Measurements from ENCODE around the gene DENND4B. TPM values are rescaled to one million over a fixed set of nuclear protein-coding genes. Genes with fewer than 3 reads are reported as not detected.
A peak's percentile ranks its signal among the peaks of the same experiment; 100 is the strongest.
"Not testable (repeated sequence)": the region's sequence is repeated elsewhere in the genome, so short reads cannot be mapped to it uniquely, and the experiment has no call there.

DENND4B gene
- total RNA-seq, 5 donors from 2014 or later (not counting 1 experiment from before 2014, with no cell fraction given), result 161 to 220 (median 196) TPM

DNA sequence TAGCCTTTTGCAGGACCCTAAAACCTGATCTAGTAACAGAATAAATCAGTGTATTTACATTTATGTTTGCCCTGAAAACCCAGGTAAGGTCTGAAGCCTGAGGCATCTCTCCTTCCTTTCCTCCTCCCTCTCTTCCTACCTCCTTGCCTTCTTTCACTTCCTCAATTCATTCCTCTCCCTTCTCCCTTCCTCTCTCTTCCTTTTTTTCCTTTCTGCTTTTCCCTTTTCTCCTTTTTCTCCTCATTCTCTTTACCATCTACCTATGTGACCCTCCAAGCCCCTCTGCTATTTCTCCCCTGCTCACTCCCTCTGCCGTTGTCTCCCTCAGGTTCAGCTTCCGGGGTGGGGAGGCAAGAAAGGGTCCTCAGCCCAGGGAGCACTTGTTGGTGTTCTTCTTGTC lies 35.2 kb upstream of the DENND4B start:
- no CpG with 5 or more reads among the region's 2 CpGs for WGBS (ENCODE audit: insufficient coverage)
- CTCF ChIA-PET; H3K27ac ChIP-seq (ENCODE audit: low read length); H3K9me3 ChIP-seq; H3K4me3 Mint-ChIP-seq; ATAC-seq (replicated peaks in 1 of 4); H3K27ac Mint-ChIP-seq; H3K36me3 ChIP-seq (ENCODE audit: control insufficient read depth in 2 of 2, extremely low read depth in 1 of 2, insufficient read depth in 1 of 2, low read length in 1 of 2); H3K36me3 Mint-ChIP-seq; H3K27me3 ChIP-seq (replicated peaks in 1 of 2; ENCODE audit: control insufficient read depth in 2 of 2, extremely low read depth in 1 of 2, insufficient read depth in 2 of 2, low read length in 1 of 2); H3K9me3 Mint-ChIP-seq; H3K4me3 ChIP-seq (ENCODE audit: control insufficient read depth in 1 of 2, extremely low read depth in 1 of 2, low read length in 1 of 2); DNase-seq: not testable (repeated sequence)
- Mint-ChIP-seq H3K27me3 (peaks cover 9 to 13% of the 10 kb centered on the region in 2 donors), H3K4me1 (peaks cover 26 to 33% (median 29%) of the 10 kb centered on the region in 3 donors)
- peaks cover 7 to 18% of the 10 kb centered on the region in 2 experiments for H3K4me1 ChIP-seq (ENCODE audit: control insufficient read depth in 1 of 2, extremely low read depth in 1 of 2, insufficient read depth in 2 of 2, low read length in 2 of 2)
- POLR2A ChIA-PET, result interaction anchor here in 1 of 2 donors (0.6 kb wide), 1 partner anchor 89 kb away, joined by 7 read pairs; no protein-coding TSS in a partner anchor

DNA sequence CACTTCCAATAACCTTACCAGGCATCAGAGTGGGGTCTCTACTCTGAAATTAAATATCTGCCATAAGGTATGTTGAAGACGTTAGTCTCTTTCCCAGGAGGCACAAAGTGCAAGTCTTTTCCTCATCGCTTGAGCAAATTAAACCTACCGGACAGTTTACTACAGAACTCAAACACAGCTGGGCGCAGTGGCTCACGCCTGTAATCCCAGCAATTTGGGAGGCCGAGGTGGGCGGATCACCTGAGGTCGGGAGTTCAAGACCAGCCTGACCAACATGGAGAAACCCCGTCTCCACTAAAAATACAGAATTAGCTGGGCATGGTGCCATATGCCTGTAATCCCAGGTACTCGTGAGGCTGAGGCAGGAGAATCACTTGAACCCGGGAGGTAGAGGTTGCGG lies 32.6 kb upstream of the DENND4B start:
- Histone ChIP-seq H3K36me3 (ENCODE audit: control insufficient read depth in 2 of 2, extremely low read depth in 1 of 2, insufficient read depth in 1 of 2, low read length in 1 of 2) (peaks cover under 1 to 18% of the 10 kb centered on the region in 2 donors), H3K4me1 (ENCODE audit: control insufficient read depth in 1 of 2, extremely low read depth in 1 of 2, insufficient read depth in 2 of 2, low read length in 2 of 2) (peaks cover 15 to 28% of the 10 kb centered on the region in 2 experiments)
- H3K4me3 Mint-ChIP-seq, result peak overlapping the region; percentile 92 to 97 (median 97)
- H3K36me3 Mint-ChIP-seq, result peaks cover 12% of the 10 kb centered on the region
- H3K4me3 ChIP-seq (ENCODE audit: control insufficient read depth in 1 of 2, extremely low read depth in 1 of 2, low read length in 1 of 2); H3K27ac ChIP-seq (ENCODE audit: low read length); H3K9me3 ChIP-seq; H3K9me3 Mint-ChIP-seq; H3K27me3 ChIP-seq (replicated peaks in 1 of 2; ENCODE audit: control insufficient read depth in 2 of 2, extremely low read depth in 1 of 2, insufficient read depth in 2 of 2, low read length in 1 of 2); DNase-seq; ATAC-seq (replicated peaks in 1 of 4); H3K27me3 Mint-ChIP-seq: not testable (repeated sequence)
- WGBS (ENCODE audit: insufficient coverage), result 100% methylated on average over 6 of the region's 12 CpGs
- POLR2A ChIA-PET, result interaction anchor here in 1 of 2 donors (1.7 kb wide), 1 partner anchor 11 kb away, joined by 6 read pairs; no protein-coding TSS in a partner anchor
- H3K27ac Mint-ChIP-seq, result peak overlapping the region in 1 of 2 donors; percentile 43
- CTCF ChIA-PET, result interaction anchor here in 1 of 2 donors (3.4 kb wide), 1 partner anchor 8 kb away, joined by 14 read pairs; the partner anchor contains the start of gene RAB13
- peaks cover 32 to 33% (median 33%) of the 10 kb centered on the region in 3 donors for H3K4me1 Mint-ChIP-seq

DNA sequence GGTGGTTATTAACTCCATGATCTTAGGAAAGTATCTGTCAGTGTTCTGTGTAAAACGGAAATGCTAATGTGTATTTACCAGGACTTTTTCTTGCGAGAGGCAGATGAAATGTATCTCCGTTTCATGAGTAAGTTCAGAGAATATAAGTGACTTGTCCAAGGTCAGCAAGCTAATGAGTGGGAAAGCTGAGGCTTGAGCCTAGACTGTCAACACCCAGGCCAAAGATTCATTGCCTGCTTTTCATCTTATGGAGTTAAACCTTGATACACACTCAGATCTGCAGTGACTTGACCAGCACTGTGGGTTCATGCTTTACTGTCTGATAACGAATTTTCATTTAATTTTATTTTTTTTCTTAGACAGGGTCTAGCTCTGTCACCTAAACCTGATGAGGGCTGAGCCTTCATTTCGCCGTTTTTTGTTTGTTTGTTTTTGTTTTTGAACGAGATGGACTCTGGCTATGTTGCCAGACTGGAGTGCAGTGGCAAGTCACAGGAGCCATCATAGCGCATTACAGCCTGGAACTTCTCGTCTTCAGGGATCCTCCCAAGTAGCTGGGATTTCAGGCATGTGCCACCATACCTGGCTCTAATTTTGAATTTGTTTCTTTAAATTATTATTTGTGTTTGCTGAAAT lies 31.9 kb upstream of the DENND4B start:
- POLR2A ChIA-PET, result interaction anchor here (0.6 to 2.9 kb wide), 6 partner anchors 11 to 344 kb away, joined by 3 to 20 read pairs (median 7); partner anchors contain the start of genes CHTOP (in 1 of the 2), CREB3L4 (in 1 of the 2) and RPS27 (in 1 of the 2)
- 57% methylated on average over 8 of the region's 9 CpGs for WGBS (ENCODE audit: insufficient coverage)
- Mint-ChIP-seq H3K4me1 (peaks cover 33 to 36% (median 34%) of the 10 kb centered on the region in 3 donors), H3K27ac (peak overlapping the region; percentile 92 to 98), H3K9me3 (no peaks in the 10 kb centered on the region), H3K36me3 (peaks cover 15% of the 10 kb centered on the region), H3K27me3 (no peaks in the 10 kb centered on the region), H3K4me3 (peak overlapping the region; percentile 92 to 97 (median 97))
- peak overlapping the region; percentile 68 for H3K27ac ChIP-seq (ENCODE audit: low read length)
- H3K27me3 ChIP-seq (replicated peaks in 1 of 2; ENCODE audit: control insufficient read depth in 2 of 2, extremely low read depth in 1 of 2, insufficient read depth in 2 of 2, low read length in 1 of 2), result no peaks in the 10 kb centered on the region
- peaks cover 8 to 25% of the 10 kb centered on the region in 2 donors for H3K36me3 ChIP-seq (ENCODE audit: control insufficient read depth in 2 of 2, extremely low read depth in 1 of 2, insufficient read depth in 1 of 2, low read length in 1 of 2)
- ATAC-seq (replicated peaks in 1 of 4) (no peak), DNase-seq (no peak)
- peak overlapping the region; percentile 93 to 96 for H3K4me3 ChIP-seq (ENCODE audit: control insufficient read depth in 1 of 2, extremely low read depth in 1 of 2, low read length in 1 of 2)
- CTCF ChIA-PET, result interaction anchor here in 1 of 2 donors (0.6 to 3.4 kb wide), 7 partner anchors 8 to 32 kb away, joined by 3 to 23 read pairs (median 8); partner anchors contain the start of genes CREB3L4, DENND4B, RAB13 and RPS27
- peaks cover 15 to 28% of the 10 kb centered on the region in 2 experiments for H3K4me1 ChIP-seq (ENCODE audit: control insufficient read depth in 1 of 2, extremely low read depth in 1 of 2, insufficient read depth in 2 of 2, low read length in 2 of 2)
- H3K9me3 ChIP-seq, result no peaks in the 10 kb centered on the region

DNA sequence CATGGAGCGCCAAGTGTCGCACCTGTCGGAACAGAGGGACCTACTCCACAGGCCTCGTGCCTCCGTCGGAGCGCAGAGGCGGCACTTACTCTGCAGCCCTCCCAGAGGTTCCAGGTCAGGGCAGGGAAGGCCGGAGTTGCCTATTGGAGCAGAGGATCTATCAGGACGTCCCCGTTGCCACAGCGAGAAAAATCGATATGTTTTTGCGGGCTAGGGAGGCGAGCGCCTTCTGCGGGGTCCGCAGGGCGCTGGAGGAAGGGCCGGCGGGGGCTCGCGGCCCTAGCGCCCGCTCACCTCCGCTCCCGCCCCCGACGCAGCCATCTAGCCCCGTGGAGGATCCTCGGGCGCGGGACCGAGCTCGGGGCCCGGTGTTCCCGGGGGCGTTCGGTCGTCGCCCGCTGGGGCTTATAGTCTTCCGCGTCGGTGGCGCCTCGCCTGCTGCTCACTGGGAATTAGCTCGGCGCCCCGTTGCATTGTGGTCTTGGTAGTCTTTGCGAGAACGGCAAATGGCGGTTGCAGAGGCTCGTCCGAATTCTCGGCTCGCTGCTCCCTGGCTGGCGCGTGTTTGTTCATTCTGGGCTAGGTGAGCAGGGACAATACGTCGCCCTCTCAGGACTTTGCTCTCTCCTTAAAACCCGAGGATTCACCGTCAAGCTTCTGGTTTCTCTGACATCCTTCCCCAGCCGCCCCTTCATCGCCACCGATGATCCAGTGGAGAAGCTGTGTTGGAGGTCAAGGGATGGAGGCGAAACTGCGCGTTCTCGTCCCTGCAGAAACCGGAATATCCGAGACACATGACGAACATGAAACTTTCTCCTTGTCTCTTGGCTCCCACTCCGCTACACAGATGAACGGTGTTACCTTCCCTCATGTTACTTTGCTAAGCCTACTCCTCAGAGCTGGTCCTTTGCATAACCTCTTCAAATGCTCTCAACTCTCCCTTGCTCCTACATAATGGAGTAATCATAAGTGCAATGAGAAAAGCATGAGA lies 31.0 kb upstream of the DENND4B start, which contains the start of gene JTB:
JTB (minus strand) TSS at position 425 of the 991 bp plus-strand sequence; CDS start at position 3, 422 bp downstream.
- Histone ChIP-seq H3K27me3 (replicated peaks in 1 of 2; ENCODE audit: control insufficient read depth in 2 of 2, extremely low read depth in 1 of 2, insufficient read depth in 2 of 2, low read length in 1 of 2) (no peaks in the 10 kb centered on the region), H3K9me3 (no peaks in the 10 kb centered on the region), H3K27ac (ENCODE audit: low read length) (peak within 1 kb of the TSS; percentile 74), H3K36me3 (ENCODE audit: control insufficient read depth in 2 of 2, extremely low read depth in 1 of 2, insufficient read depth in 1 of 2, low read length in 1 of 2) (peaks cover 8 to 33% of the 10 kb centered on the region in 2 donors), H3K4me3 (ENCODE audit: control insufficient read depth in 1 of 2, extremely low read depth in 1 of 2, low read length in 1 of 2) (peak within 1 kb of the TSS; percentile 93 to 96), H3K4me1 (ENCODE audit: control insufficient read depth in 1 of 2, extremely low read depth in 1 of 2, insufficient read depth in 2 of 2, low read length in 2 of 2) (peaks cover 15 to 28% of the 10 kb centered on the region in 2 experiments)
- ChIA-PET CTCF (interaction anchor here (0.5 to 3.4 kb wide), 10 partner anchors 9 to 295 kb away, joined by 3 to 23 read pairs (median 8); partner anchors contain the start of genes RAB13 (in 2 of the 2), CREB3L4 (in 1 of the 2), DENND4B (in 1 of the 2) and RPS27 (in 1 of the 2)), POLR2A (interaction anchor here (0.5 to 2.9 kb wide), 11 partner anchors 8 to 344 kb away, joined by 3 to 20 read pairs (median 3); partner anchors contain the start of genes CREB3L4 (in 2 of the 2), CHTOP (in 1 of the 2), RPS27 (in 1 of the 2) and SLC39A1 (in 1 of the 2))
- DNase-seq (peak; percentile 66 to 91 (median 81)), ATAC-seq (replicated peaks in 1 of 4) (peak; percentile 94 to 98 (median 96))
- WGBS (ENCODE audit: insufficient coverage), result under 1% methylated on average over 68 of the region's 75 CpGs
- peaks cover 15% of the 10 kb centered on the region for H3K36me3 Mint-ChIP-seq
- peaks cover 34 to 41% (median 36%) of the 10 kb centered on the region in 3 donors for H3K4me1 Mint-ChIP-seq
- H3K4me3 Mint-ChIP-seq, result peak within 1 kb of the TSS; percentile 92 to 97 (median 97)
- peak within 1 kb of the TSS; percentile 96 to 98 for H3K27ac Mint-ChIP-seq
- no peaks in the 10 kb centered on the region for H3K27me3 Mint-ChIP-seq
- H3K9me3 Mint-ChIP-seq, result no peaks in the 10 kb centered on the region

DNA sequence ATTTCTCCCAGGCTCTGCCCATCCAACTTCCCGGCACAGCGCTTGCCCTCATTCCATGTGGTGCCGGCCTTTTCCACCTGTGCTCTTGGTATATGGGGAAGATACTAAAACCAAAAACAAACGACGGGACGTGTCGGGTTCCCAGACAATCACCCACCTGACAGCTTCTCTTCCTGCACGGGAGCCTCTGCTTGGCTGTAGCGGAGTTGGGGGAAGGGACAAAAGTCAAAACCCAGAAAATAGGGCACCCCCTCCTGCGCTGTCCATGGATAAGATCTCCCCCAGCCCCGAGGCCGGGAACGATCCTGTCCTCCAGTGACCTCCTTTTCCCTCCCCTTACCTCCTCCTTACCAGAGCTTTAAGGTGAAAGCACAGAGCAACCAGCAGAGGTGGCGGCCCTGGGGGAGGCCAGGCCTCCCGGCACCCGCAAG lies 30.3 kb upstream of the DENND4B start:
- Histone ChIP-seq H3K4me3 (ENCODE audit: control insufficient read depth in 1 of 2, extremely low read depth in 1 of 2, low read length in 1 of 2) (peak overlapping the region; percentile 93 to 96), H3K27me3 (replicated peaks in 1 of 2; ENCODE audit: control insufficient read depth in 2 of 2, extremely low read depth in 1 of 2, insufficient read depth in 2 of 2, low read length in 1 of 2) (no peaks in the 10 kb centered on the region), H3K9me3 (no peaks in the 10 kb centered on the region), H3K27ac (ENCODE audit: low read length) (peak overlapping the region; percentile 74), H3K4me1 (ENCODE audit: control insufficient read depth in 1 of 2, extremely low read depth in 1 of 2, insufficient read depth in 2 of 2, low read length in 2 of 2) (peaks cover 15 to 28% of the 10 kb centered on the region in 2 experiments), H3K36me3 (ENCODE audit: control insufficient read depth in 2 of 2, extremely low read depth in 1 of 2, insufficient read depth in 1 of 2, low read length in 1 of 2) (peaks cover 8 to 38% of the 10 kb centered on the region in 2 donors)
- Mint-ChIP-seq H3K4me1 (peaks cover 39 to 47% (median 43%) of the 10 kb centered on the region in 3 donors), H3K27ac (peak overlapping the region; percentile 96 to 97), H3K27me3 (no peaks in the 10 kb centered on the region), H3K4me3 (peak overlapping the region; percentile 92 to 97 (median 97)), H3K36me3 (peaks cover 15% of the 10 kb centered on the region), H3K9me3 (no peaks in the 10 kb centered on the region)
- 3% methylated on average over 6 of the region's 16 CpGs for WGBS (ENCODE audit: insufficient coverage)
- DNase-seq, result no peak
- ChIA-PET CTCF (interaction anchor here (0.5 to 3.4 kb wide), 8 partner anchors 9 to 296 kb away, joined by 3 to 23 read pairs (median 6); partner anchors contain the start of genes RAB13 (in 2 of the 2), CREB3L4 (in 1 of the 2), DENND4B (in 1 of the 2) and SLC39A1 (in 1 of the 2)), POLR2A (interaction anchor here (0.5 to 2.9 kb wide), 7 partner anchors 9 to 199 kb away, joined by 3 to 20 read pairs (median 6); partner anchors contain the start of genes CREB3L4 (in 2 of the 2), RPS27 (in 1 of the 2) and SLC39A1 (in 1 of the 2))
- no peak for ATAC-seq (replicated peaks in 1 of 4)
